ENCODE data around the gene LAMA3. TPM values are rescaled to one million over a fixed set of nuclear protein-coding genes. Genes with fewer than 3 reads are reported as not detected.

Gene LAMA3
- total RNA-seq, 3 donors from 2014 or later (not counting 1 experiment from before 2014, with no cell fraction given), result not detected

DNA sequence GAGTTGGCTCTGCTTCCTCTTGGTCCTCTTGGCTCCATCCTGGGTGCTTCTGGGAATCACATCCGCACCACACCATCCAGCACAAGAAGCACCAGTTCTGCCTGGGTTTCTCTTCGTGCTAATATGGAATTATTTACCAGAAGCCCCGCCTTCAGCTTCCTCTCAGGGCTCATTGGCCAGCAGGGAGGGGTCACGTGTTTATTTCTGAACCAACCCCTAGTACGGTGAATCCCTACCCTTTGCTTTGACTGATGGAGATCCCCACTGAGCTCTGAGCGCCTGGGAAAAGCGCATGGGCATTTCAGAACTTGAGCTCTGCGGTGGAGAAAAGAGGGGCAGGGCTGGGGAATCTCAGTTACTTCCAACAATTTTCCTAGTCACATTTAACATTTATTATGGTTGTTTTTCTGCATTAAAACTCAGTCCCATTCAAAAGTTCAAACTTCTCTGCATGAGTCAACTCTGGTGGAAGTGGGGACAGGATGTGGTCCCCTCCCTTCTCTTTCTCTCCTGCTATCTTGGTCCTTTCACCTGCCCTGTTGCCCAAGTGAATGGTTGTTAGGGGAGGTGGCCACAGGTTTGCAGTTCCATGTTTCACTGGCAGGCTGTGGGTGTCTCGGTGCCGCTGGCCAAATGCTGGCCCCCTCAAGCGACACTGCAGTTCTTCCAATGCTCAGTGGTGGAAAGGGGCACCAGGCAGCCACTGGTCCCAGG is 248.9 kb downstream of the LAMA3 start:
- ATAC-seq (peak in 2 of 3 donors; percentile 40 to 48), DNase-seq (peak in 1 of 2 donors; percentile 37)
- Histone ChIP-seq H3K36me3 (ENCODE audit: control insufficient read depth, insufficient read depth, low read length) (no peaks in the 10 kb centered on the region), H3K27me3 (ENCODE audit: control insufficient read depth, insufficient read depth, low read length) (no peaks in the 10 kb centered on the region), H3K4me3 (ENCODE audit: low read length) (no peak overlapping the region), H3K27ac (ENCODE audit: low read length) (no peak overlapping the region), H3K9me3 (ENCODE audit: control insufficient read depth, insufficient read depth, low read length) (no peaks in the 10 kb centered on the region), H3K4me1 (ENCODE audit: control insufficient read depth, insufficient read depth, low read length) (peaks cover 13% of the 10 kb centered on the region)
- H3K9me3 Mint-ChIP-seq, result no peaks in the 10 kb centered on the region
- H3K27me3 Mint-ChIP-seq (ENCODE audit: low read depth in 2 of 2), result no peaks in the 10 kb centered on the region
- intact Hi-C loops (cut with micrococcal nuclease), result no loop called here
- no peaks in the 10 kb centered on the region for H3K36me3 Mint-ChIP-seq
- 75% methylated on average over 11 of the region's 11 CpGs for WGBS (ENCODE audit: insufficient coverage)
- peaks cover 27 to 37% of the 10 kb centered on the region in 2 donors for H3K4me1 Mint-ChIP-seq
- H3K27ac Mint-ChIP-seq, result peak overlapping the region in 1 of 2 donors; percentile 49
- TF ChIP-seq, protein P1, sequence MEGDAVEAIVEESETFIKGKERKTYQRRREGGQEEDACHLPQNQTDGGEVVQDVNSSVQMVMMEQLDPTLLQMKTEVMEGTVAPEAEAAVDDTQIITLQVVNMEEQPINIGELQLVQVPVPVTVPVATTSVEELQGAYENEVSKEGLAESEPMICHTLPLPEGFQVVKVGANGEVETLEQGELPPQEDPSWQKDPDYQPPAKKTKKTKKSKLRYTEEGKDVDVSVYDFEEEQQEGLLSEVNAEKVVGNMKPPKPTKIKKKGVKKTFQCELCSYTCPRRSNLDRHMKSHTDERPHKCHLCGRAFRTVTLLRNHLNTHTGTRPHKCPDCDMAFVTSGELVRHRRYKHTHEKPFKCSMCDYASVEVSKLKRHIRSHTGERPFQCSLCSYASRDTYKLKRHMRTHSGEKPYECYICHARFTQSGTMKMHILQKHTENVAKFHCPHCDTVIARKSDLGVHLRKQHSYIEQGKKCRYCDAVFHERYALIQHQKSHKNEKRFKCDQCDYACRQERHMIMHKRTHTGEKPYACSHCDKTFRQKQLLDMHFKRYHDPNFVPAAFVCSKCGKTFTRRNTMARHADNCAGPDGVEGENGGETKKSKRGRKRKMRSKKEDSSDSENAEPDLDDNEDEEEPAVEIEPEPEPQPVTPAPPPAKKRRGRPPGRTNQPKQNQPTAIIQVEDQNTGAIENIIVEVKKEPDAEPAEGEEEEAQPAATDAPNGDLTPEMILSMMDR (IDR thresholded peaks at IDR 0.05), result no peak
- H3K4me3 Mint-ChIP-seq, result no peak overlapping the region

DNA sequence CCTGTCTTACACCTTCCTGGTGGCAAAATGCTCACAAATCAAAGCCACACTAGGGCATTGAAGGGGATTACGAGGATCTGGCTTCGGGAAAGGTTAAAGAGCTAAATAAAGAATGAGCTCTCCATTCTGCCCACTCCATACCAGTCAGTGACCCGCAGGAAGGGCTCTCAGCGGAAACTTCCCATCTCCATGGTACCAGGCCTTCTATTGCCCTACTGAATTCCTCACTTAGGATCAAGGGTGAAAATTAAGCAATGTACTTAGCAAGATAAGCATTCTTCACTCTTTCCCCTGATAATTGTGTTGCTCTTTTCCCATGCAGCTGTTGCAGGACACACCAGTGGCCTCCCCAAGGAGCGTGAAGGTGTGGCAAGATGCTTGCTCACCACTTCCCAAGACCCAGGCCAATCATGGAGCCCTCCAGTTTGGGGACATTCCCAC is 249.7 kb downstream of the LAMA3 start:
- peaks cover 27 to 37% of the 10 kb centered on the region in 2 donors for H3K4me1 Mint-ChIP-seq
- H3K9me3 Mint-ChIP-seq, result no peaks in the 10 kb centered on the region
- no peak for ATAC-seq
- H3K4me3 Mint-ChIP-seq, result no peak overlapping the region
- DNase-seq, result no peak
- Histone ChIP-seq H3K36me3 (ENCODE audit: control insufficient read depth, insufficient read depth, low read length) (no peaks in the 10 kb centered on the region), H3K27ac (ENCODE audit: low read length) (no peak overlapping the region), H3K4me1 (ENCODE audit: control insufficient read depth, insufficient read depth, low read length) (peaks cover 13% of the 10 kb centered on the region), H3K4me3 (ENCODE audit: low read length) (no peak overlapping the region), H3K9me3 (ENCODE audit: control insufficient read depth, insufficient read depth, low read length) (no peaks in the 10 kb centered on the region), H3K27me3 (ENCODE audit: control insufficient read depth, insufficient read depth, low read length) (no peaks in the 10 kb centered on the region)
- peak overlapping the region in 1 of 2 donors; percentile 49 for H3K27ac Mint-ChIP-seq
- TF ChIP-seq, protein P1 (IDR thresholded peaks at IDR 0.05), result no peak
- no peaks in the 10 kb centered on the region for H3K36me3 Mint-ChIP-seq
- no peaks in the 10 kb centered on the region for H3K27me3 Mint-ChIP-seq (ENCODE audit: low read depth in 2 of 2)
- WGBS (ENCODE audit: insufficient coverage), result 96% methylated on average over 5 of the region's 5 CpGs
- intact Hi-C loops (cut with micrococcal nuclease), result no loop called here

DNA sequence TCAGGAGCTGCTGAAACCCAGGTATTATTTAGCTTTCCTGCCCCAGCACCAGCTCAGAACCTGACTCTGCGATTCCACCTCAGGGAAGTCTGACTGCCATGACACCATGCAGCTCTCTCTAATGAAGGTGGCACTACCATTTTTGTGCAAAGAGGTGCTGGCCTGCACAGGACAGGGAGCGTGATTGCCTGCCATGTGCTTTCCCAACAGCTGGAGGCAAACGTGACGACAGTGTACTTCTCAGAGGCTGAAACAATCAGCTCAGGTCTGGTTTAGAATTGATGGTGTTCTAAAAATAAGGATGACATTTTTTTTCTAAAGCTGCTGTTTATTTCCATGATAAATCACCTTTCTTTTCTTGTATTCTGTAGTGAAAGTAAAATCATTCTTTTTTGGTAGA is 250.1 kb downstream of the LAMA3 start:
- intact Hi-C loops (cut with micrococcal nuclease), result no loop called here
- H3K9me3 Mint-ChIP-seq, result no peaks in the 10 kb centered on the region
- Histone ChIP-seq H3K27ac (ENCODE audit: low read length) (no peak overlapping the region), H3K27me3 (ENCODE audit: control insufficient read depth, insufficient read depth, low read length) (no peaks in the 10 kb centered on the region), H3K9me3 (ENCODE audit: control insufficient read depth, insufficient read depth, low read length) (no peaks in the 10 kb centered on the region), H3K4me3 (ENCODE audit: low read length) (no peak overlapping the region), H3K36me3 (ENCODE audit: control insufficient read depth, insufficient read depth, low read length) (no peaks in the 10 kb centered on the region), H3K4me1 (ENCODE audit: control insufficient read depth, insufficient read depth, low read length) (peaks cover 13% of the 10 kb centered on the region)
- 94% methylated on average over 4 of the region's 4 CpGs for WGBS (ENCODE audit: insufficient coverage)
- TF ChIP-seq, protein P1 (IDR thresholded peaks at IDR 0.05), result no peak
- H3K4me1 Mint-ChIP-seq, result peaks cover 27 to 37% of the 10 kb centered on the region in 2 donors
- DNase-seq (no peak), ATAC-seq (no peak)
- H3K27ac Mint-ChIP-seq, result no peak overlapping the region
- H3K4me3 Mint-ChIP-seq, result no peak overlapping the region
- no peaks in the 10 kb centered on the region for H3K27me3 Mint-ChIP-seq (ENCODE audit: low read depth in 2 of 2)
- no peaks in the 10 kb centered on the region for H3K36me3 Mint-ChIP-seq

DNA sequence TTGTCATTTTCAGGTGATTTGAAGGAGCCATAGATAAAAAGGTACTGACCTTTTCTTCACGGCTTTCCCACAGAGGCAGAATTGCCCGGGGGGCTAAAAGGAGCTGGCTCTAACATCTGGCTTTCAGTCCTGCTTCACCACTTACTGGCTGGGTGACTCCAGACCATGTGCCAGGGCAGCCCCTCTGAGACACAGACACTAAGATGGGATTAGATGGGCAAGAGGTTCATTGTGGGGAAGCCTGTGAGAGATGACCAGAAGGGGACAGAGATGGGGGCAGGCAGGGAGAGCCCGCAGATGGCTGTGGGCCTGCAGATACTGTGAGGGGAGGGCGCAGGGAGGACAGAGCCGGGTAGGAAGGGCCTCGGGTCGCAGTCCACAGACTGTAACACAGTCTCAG is 250.6 kb downstream of the LAMA3 start:
- Histone ChIP-seq H3K4me1 (ENCODE audit: control insufficient read depth, insufficient read depth, low read length) (peaks cover 13% of the 10 kb centered on the region), H3K36me3 (ENCODE audit: control insufficient read depth, insufficient read depth, low read length) (no peaks in the 10 kb centered on the region), H3K27ac (ENCODE audit: low read length) (no peak overlapping the region), H3K9me3 (ENCODE audit: control insufficient read depth, insufficient read depth, low read length) (no peaks in the 10 kb centered on the region), H3K4me3 (ENCODE audit: low read length) (no peak overlapping the region), H3K27me3 (ENCODE audit: control insufficient read depth, insufficient read depth, low read length) (no peaks in the 10 kb centered on the region)
- Mint-ChIP-seq H3K27me3 (ENCODE audit: low read depth in 2 of 2) (no peaks in the 10 kb centered on the region), H3K27ac (no peak overlapping the region), H3K4me1 (peaks cover 27 to 36% of the 10 kb centered on the region in 2 donors), H3K9me3 (no peaks in the 10 kb centered on the region), H3K4me3 (no peak overlapping the region), H3K36me3 (no peaks in the 10 kb centered on the region)
- ATAC-seq (no peak), DNase-seq (no peak)
- intact Hi-C loops (cut with micrococcal nuclease), result no loop called here
- TF ChIP-seq, protein P1 (IDR thresholded peaks at IDR 0.05), result no peak
- 97% methylated on average over 7 of the region's 7 CpGs for WGBS (ENCODE audit: insufficient coverage)

Measured in natural killer cell (primary cell).